ENCODE data around the gene CXCR3. TPM values are rescaled to one million over a fixed set of nuclear protein-coding genes. Genes with fewer than 3 reads are reported as not detected.

Gene CXCR3
- total and polyA plus RNA-seq, 10 of the 15 experiments (the other 5 are each of a cell fraction or from before 2014, with no cell fraction given): 1.4 to 48.2 (median 15.7) TPM

- Histone ChIP-seq H3K27ac (ENCODE audit: control insufficient read depth, insufficient read depth) (no peak overlapping the region), H3K27me3 (replicated peaks in 1 of 2; ENCODE audit: control insufficient read depth in 2 of 2, insufficient read depth in 2 of 2, low read length in 1 of 2) (no peaks in the 10 kb centered on the region), H3K36me3 (ENCODE audit: control insufficient read depth in 2 of 2, insufficient read depth in 2 of 2, low read length in 1 of 2) (no peaks in the 10 kb centered on the region), H3K4me3 (no peak overlapping the region), H2AFZ (ENCODE audit: control insufficient read depth, low read depth, low read length) (no peak overlapping the region), H3K4me1 (ENCODE audit: control insufficient read depth, insufficient read depth, low read length) (peaks cover 5% of the 10 kb centered on the region), H3K4me2 (ENCODE audit: control insufficient read depth, insufficient read depth) (no peak overlapping the region), H3K79me2 (ENCODE audit: control insufficient read depth, insufficient read depth, low read length) (no peaks in the 10 kb centered on the region), H3K9ac (ENCODE audit: control insufficient read depth, insufficient read depth, low read length) (no peak overlapping the region), H3K9me3 (replicated peaks; ENCODE audit: control insufficient read depth, insufficient read depth, low read length) (no peaks in the 10 kb centered on the region), H4K20me1 (ENCODE audit: control insufficient read depth, insufficient read depth) (no peaks in the 10 kb centered on the region)
- in situ Hi-C loops (cut with MboI) (loop anchor here (25.0 kb wide), 2 partner anchors 200 to 875 kb away; no protein-coding TSS in a partner anchor), intact Hi-C loops (cut with micrococcal nuclease; ENCODE audit: unreplicated experiment) (no loop called here)
- BruUV-seq (replicated peaks): no TSS peak
- ATAC-seq (no peak), DNase-seq (ENCODE audit: low read depth, low spot score) (no peak), FAIRE-seq (no peak)
- ChIA-PET CTCF (no interaction called here), SMC1A (ENCODE audit: uncharacterized antibody, unreplicated experiment) (no interaction called here), POLR2A (no interaction called here), RAD21 (ENCODE audit: unreplicated experiment) (no interaction called here)
- TF ChIP-seq JUND (IDR thresholded peaks at IDR 0.05; ENCODE audit: low read depth, low read length): no peak
- TF ChIP-seq DPF2 (IDR thresholded peaks at IDR 0.05): no peak
- TF ChIP-seq ZBTB11 (CRISPR knock-in tag; IDR thresholded peaks at IDR 0.05): no peak
- no peak for TF ChIP-seq HDAC2 (IDR thresholded peaks at IDR 0.05)
- TF ChIP-seq ZZZ3 (IDR thresholded peaks at IDR 0.05; ENCODE audit: control insufficient read depth, insufficient read length, low read depth): no peak
- 64% methylated on average over 12 of the region's 12 CpGs for WGBS (ENCODE audit: insufficient coverage, insufficient replicate concordance, low lambda C conversion rate, missing lambda C conversion rate)
Observed at GRCh38 chrX:71661919-71662318, 43.6 kb upstream of the CXCR3 start.
